HEK293T (cell line): ENCODE measurements around the gene GRAMD2A.

Source experiments
- FOXK2 ChIP-seq: fragments of 450-650 bp; IDR thresholded peaks from 2 replicates; pipeline ENCODE4 v1.6.1; 2016; ENCODE audit warnings: mild to moderate bottlenecking
- NFRKB ChIP-seq: fragments of 450-650 bp; IDR thresholded peaks from 2 replicates; pipeline ENCODE4 v1.6.1; 2016; ENCODE audit warnings: mild to moderate bottlenecking, moderate library complexity
- SP1 ChIP-seq: fragments of 450-650 bp; IDR thresholded peaks from 2 replicates; pipeline ENCODE4 v1.6.1; 2017
- TARDBP ChIP-seq: fragments of 450-650 bp; IDR thresholded peaks from 2 replicates; pipeline ENCODE4 v1.6.1; 2016

- TF ChIP-seq NFRKB (no peak), FOXK2 (no peak), SP1 (no peak), TARDBP (no peak)
These were observed 57.9 kb downstream of the GRAMD2A start for GRCh38 chr15:72139667-72140066.
